ENCODE data around the gene SUN2. TPM values are rescaled to one million over a fixed set of nuclear protein-coding genes. Genes with fewer than 3 reads are reported as not detected.
A peak's percentile ranks its signal among the peaks of the same experiment; 100 is the strongest.

SUN2 gene
- total and polyA plus RNA-seq, 2 of the 13 experiments (the other 11 are each of a cell fraction or from before 2014, with no cell fraction given) = 45.6 to 56.6 TPM

DNA sequence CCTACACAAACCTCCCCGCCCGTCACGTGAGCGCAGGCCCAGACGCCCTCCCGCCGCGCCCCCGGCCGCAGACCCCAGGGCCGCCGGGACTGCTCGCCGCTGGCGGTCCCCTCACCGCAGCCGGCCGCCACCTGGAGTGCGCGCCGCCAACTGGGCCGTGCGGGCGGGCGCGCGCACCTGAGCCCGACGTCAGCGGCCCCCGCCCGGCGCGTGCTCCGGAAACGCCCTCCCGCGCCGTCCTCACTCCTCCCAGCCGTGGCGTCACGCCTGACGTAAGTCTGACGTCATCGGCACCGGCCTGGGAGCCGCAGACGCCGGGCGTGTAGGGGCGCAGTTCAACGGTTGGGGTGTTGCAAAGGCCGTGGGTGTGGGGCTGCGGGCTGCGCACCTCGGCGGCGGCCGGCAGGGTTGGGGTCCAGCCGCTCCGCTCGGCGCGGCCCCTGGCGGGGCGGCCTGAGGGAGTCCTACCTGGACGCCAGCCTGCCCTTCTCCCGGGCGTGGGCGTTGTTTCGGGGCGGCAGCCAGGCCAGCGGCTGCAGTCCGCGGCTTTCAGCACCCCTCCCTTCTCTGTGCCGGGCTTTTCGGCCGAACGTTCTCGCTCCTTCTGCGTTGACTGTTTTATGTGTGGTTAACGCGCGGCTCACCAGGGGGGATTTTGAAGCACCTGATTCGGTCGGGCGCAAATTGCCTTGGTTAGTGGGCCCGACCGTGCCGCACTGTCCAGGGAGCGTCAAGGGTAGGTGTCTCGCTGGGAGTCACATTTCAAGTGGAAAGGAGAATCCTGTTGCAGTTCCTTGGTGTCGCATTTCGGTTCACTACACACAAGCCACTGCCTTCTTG lies 54.8 kb downstream of the SUN2 start, which contains the start of gene JOSD1 (continued):
- TF ChIP-seq, protein P1, sequence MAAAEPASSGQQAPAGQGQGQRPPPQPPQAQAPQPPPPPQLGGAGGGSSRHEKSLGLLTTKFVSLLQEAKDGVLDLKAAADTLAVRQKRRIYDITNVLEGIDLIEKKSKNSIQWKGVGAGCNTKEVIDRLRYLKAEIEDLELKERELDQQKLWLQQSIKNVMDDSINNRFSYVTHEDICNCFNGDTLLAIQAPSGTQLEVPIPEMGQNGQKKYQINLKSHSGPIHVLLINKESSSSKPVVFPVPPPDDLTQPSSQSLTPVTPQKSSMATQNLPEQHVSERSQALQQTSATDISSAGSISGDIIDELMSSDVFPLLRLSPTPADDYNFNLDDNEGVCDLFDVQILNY (CRISPR knock-in tag; conservative IDR thresholded peaks at IDR 0.05) = peak; percentile 70; the same call in 1 of the 2 replicates
- TF ChIP-seq ZEB1 (IDR thresholded peaks at IDR 0.05; ENCODE audit: insufficient replicate concordance, low read depth) = peak; percentile 86
- no peak for TF ChIP-seq ZFP36 (IDR thresholded peaks at IDR 0.05; ENCODE audit: borderline replicate concordance, low read depth, low read length, partially characterized antibody)
- TF ChIP-seq, protein P2, sequence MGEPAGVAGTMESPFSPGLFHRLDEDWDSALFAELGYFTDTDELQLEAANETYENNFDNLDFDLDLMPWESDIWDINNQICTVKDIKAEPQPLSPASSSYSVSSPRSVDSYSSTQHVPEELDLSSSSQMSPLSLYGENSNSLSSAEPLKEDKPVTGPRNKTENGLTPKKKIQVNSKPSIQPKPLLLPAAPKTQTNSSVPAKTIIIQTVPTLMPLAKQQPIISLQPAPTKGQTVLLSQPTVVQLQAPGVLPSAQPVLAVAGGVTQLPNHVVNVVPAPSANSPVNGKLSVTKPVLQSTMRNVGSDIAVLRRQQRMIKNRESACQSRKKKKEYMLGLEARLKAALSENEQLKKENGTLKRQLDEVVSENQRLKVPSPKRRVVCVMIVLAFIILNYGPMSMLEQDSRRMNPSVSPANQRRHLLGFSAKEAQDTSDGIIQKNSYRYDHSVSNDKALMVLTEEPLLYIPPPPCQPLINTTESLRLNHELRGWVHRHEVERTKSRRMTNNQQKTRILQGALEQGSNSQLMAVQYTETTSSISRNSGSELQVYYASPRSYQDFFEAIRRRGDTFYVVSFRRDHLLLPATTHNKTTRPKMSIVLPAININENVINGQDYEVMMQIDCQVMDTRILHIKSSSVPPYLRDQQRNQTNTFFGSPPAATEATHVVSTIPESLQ (CRISPR knock-in tag; conservative IDR thresholded peaks at IDR 0.05) = no peak
- TF ChIP-seq HOXA3 (CRISPR knock-in tag; IDR thresholded peaks at IDR 0.05) = peak; percentile 100
- peak; percentile 65 for TF ChIP-seq MED8 (CRISPR knock-in tag; IDR thresholded peaks at IDR 0.05; ENCODE audit: insufficient replicate concordance)
- TF ChIP-seq ZNF263 (CRISPR knock-in tag; IDR thresholded peaks at IDR 0.05) = 0 out of 2 replicates have a peak, but pooled peaks have one; percentile 39
- TF ChIP-seq SIN3A (IDR thresholded peaks at IDR 0.05; ENCODE audit: borderline replicate concordance, low read depth, low read length) = peak; percentile 88; the same call in 1 of the 2 replicates
- no peak for TF ChIP-seq ZNF326 (CRISPR knock-in tag; IDR thresholded peaks at IDR 0.05; ENCODE audit: borderline replicate concordance)
- peak; percentile 76; the same call in 1 of the 2 replicates for TF ChIP-seq ZNF160 (CRISPR knock-in tag; IDR thresholded peaks at IDR 0.05)
- no peak for TF ChIP-seq ZNF296 (CRISPR knock-in tag; conservative IDR thresholded peaks at IDR 0.05)
- TF ChIP-seq, protein P3, sequence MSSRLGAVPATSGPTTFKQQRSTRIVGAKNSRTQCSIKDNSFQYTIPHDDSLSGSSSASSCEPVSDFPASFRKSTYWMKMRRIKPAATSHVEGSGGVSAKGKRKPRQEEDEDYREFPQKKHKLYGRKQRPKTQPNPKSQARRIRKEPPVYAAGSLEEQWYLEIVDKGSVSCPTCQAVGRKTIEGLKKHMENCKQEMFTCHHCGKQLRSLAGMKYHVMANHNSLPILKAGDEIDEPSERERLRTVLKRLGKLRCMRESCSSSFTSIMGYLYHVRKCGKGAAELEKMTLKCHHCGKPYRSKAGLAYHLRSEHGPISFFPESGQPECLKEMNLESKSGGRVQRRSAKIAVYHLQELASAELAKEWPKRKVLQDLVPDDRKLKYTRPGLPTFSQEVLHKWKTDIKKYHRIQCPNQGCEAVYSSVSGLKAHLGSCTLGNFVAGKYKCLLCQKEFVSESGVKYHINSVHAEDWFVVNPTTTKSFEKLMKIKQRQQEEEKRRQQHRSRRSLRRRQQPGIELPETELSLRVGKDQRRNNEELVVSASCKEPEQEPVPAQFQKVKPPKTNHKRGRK (CRISPR knock-in tag; IDR thresholded peaks at IDR 0.05) = no peak
- TF ChIP-seq ZNF772 (CRISPR knock-in tag; IDR thresholded peaks at IDR 0.05) = peak; percentile 15; the same call in 1 of the 2 replicates
- TF ChIP-seq, protein P4, sequence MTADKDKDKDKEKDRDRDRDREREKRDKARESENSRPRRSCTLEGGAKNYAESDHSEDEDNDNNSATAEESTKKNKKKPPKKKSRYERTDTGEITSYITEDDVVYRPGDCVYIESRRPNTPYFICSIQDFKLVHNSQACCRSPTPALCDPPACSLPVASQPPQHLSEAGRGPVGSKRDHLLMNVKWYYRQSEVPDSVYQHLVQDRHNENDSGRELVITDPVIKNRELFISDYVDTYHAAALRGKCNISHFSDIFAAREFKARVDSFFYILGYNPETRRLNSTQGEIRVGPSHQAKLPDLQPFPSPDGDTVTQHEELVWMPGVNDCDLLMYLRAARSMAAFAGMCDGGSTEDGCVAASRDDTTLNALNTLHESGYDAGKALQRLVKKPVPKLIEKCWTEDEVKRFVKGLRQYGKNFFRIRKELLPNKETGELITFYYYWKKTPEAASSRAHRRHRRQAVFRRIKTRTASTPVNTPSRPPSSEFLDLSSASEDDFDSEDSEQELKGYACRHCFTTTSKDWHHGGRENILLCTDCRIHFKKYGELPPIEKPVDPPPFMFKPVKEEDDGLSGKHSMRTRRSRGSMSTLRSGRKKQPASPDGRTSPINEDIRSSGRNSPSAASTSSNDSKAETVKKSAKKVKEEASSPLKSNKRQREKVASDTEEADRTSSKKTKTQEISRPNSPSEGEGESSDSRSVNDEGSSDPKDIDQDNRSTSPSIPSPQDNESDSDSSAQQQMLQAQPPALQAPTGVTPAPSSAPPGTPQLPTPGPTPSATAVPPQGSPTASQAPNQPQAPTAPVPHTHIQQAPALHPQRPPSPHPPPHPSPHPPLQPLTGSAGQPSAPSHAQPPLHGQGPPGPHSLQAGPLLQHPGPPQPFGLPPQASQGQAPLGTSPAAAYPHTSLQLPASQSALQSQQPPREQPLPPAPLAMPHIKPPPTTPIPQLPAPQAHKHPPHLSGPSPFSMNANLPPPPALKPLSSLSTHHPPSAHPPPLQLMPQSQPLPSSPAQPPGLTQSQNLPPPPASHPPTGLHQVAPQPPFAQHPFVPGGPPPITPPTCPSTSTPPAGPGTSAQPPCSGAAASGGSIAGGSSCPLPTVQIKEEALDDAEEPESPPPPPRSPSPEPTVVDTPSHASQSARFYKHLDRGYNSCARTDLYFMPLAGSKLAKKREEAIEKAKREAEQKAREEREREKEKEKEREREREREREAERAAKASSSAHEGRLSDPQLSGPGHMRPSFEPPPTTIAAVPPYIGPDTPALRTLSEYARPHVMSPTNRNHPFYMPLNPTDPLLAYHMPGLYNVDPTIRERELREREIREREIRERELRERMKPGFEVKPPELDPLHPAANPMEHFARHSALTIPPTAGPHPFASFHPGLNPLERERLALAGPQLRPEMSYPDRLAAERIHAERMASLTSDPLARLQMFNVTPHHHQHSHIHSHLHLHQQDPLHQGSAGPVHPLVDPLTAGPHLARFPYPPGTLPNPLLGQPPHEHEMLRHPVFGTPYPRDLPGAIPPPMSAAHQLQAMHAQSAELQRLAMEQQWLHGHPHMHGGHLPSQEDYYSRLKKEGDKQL (CRISPR knock-in tag; IDR thresholded peaks at IDR 0.05; ENCODE audit: low read depth) = 0 out of 2 replicates have a peak, but pooled peaks have one; percentile 43
- no peak for TF ChIP-seq ZNF34 (CRISPR knock-in tag; IDR thresholded peaks at IDR 0.05; ENCODE audit: borderline replicate concordance)
- TF ChIP-seq, protein P5, sequence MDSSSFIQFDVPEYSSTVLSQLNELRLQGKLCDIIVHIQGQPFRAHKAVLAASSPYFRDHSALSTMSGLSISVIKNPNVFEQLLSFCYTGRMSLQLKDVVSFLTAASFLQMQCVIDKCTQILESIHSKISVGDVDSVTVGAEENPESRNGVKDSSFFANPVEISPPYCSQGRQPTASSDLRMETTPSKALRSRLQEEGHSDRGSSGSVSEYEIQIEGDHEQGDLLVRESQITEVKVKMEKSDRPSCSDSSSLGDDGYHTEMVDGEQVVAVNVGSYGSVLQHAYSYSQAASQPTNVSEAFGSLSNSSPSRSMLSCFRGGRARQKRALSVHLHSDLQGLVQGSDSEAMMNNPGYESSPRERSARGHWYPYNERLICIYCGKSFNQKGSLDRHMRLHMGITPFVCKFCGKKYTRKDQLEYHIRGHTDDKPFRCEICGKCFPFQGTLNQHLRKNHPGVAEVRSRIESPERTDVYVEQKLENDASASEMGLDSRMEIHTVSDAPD (CRISPR knock-in tag; IDR thresholded peaks at IDR 0.05) = peak; percentile 59; the same call in 1 of the 2 replicates

Measured in HepG2 (cell line).